GM12878 (cell line): ENCODE results near the gene PRKAR1A. TPM values are rescaled to one million over a fixed set of nuclear protein-coding genes. Genes with fewer than 3 reads are reported as not detected.

Experiments
- ATAC-seq: fragments of 200-7000 bp; cut with Tn5 transposase; 3 replicates; pipeline ENCODE4 v1.9.1; 2020; ENCODE audit warnings: mild to moderate bottlenecking, moderate library complexity
- BruUV-seq: library from RNA; stranded (reverse); fragments of 400-500 nt; replicated peaks from 2 replicates; lab custom pipeline; 2021; lab: Mats Ljungman, UMichigan
- CTCF ChIA-PET: fragments of 300-600 bp; sonication (Branson Sonifier 250); formaldehyde crosslinking; extraction: SDS; loops from one replicate; lab custom pipeline; 2021; ENCODE audit warnings: inconsistent platforms; lab: Yijun Ruan, JAX
- POLR2A ChIA-PET: fragments of 350-600 bp; formaldehyde crosslinking; extraction: SDS; loops from one replicate; lab custom pipeline; 2021; ENCODE audit warnings: inconsistent platforms; lab: Charles Lee
- RAD21 ChIA-PET: fragments of 300-600 bp; sonication (Branson Sonifier 250); formaldehyde crosslinking; loops from one replicate; lab custom pipeline; 2023; ENCODE audit warnings: antibody characterized with exemption; ENCODE audit not compliant: unreplicated experiment; lab: Charles Lee
- SMC1A ChIA-PET: fragments of 300-600 bp; sonication (Branson Sonifier 250); formaldehyde crosslinking; loops from one replicate; lab custom pipeline; 2023; ENCODE audit not compliant: unreplicated experiment, uncharacterized antibody; lab: Charles Lee
- DNase-seq: peaks from one replicate; pipeline ENCODE4 v3.0.0-alpha.2; 2011; ENCODE audit warnings: low read depth, low spot score
- FAIRE-seq: peaks from 3 replicates; lab custom pipeline; 2011; peaks lifted over from hg19 to GRCh38; lab: Jason Lieb, UNC
- H2AFZ ChIP-seq: 2 replicates; pipeline ENCODE4 v1.6.0; 2011; ENCODE audit warnings: low read depth, low read length, control low read depth; ENCODE audit not compliant: control insufficient read depth
- H3K27ac ChIP-seq: 2 replicates; pipeline ENCODE4 v1.5.1; 2011; ENCODE audit warnings: control low read depth; ENCODE audit not compliant: control insufficient read depth, insufficient read depth
- H3K27me3 ChIP-seq, 2 experiments: replicated peaks in 1 of 2; 2 replicates each; pipeline versions ENCODE4 v1.6.0 to v1.6.1; 2011; ENCODE audit warnings: low read length in 1 of 2; ENCODE audit not compliant: control insufficient read depth in 2 of 2, insufficient read depth in 2 of 2
- H3K36me3 ChIP-seq, 2 experiments: 2 replicates each; pipeline ENCODE4 v1.5.1; 2011; ENCODE audit warnings: low read length in 1 of 2; ENCODE audit not compliant: control insufficient read depth in 2 of 2, insufficient read depth in 2 of 2
- H3K4me1 ChIP-seq: 2 replicates; pipeline ENCODE4 v1.6.1; 2011; ENCODE audit warnings: mild to moderate bottlenecking, low read length, moderate library complexity, mixed read lengths; ENCODE audit not compliant: control insufficient read depth, insufficient read depth
- H3K4me2 ChIP-seq: 2 replicates; pipeline ENCODE4 v1.6.0; 2011; ENCODE audit warnings: control low read depth; ENCODE audit not compliant: control insufficient read depth, insufficient read depth
- H3K4me3 ChIP-seq: fragments of 200-600 bp; sonication (generic); 2 replicates; pipeline ENCODE4 v1.5.1; 2016
- H3K79me2 ChIP-seq: 2 replicates; pipeline ENCODE4 v1.6.0; 2011; ENCODE audit warnings: low read length; ENCODE audit not compliant: control insufficient read depth, insufficient read depth
- H3K9ac ChIP-seq: 2 replicates; pipeline ENCODE4 v1.8.0; 2011; ENCODE audit warnings: low read length, control low read depth, mixed read lengths; ENCODE audit not compliant: control insufficient read depth, insufficient read depth
- H3K9me3 ChIP-seq: replicated peaks from 3 replicates; pipeline ENCODE4 v1.5.1; 2011; ENCODE audit warnings: mild to moderate bottlenecking, low read length; ENCODE audit not compliant: control insufficient read depth, insufficient read depth
- H4K20me1 ChIP-seq: 2 replicates; pipeline ENCODE4 v1.6.0; 2011; ENCODE audit not compliant: control insufficient read depth, insufficient read depth
- HCFC1 ChIP-seq: fragments of 150-350 bp; IDR thresholded peaks from 2 replicates; pipeline ENCODE4 v1.6.1; 2014; ENCODE audit warnings: low read length
- NFYB ChIP-seq: IDR thresholded peaks from 2 replicates; pipeline ENCODE4 v1.6.1; 2011; ENCODE audit warnings: low read depth, mild to moderate bottlenecking, low read length, improper control_type of control experiment, moderate library complexity; ENCODE audit not compliant: insufficient read depth
- POLR2A ChIP-seq: IDR thresholded peaks from 2 replicates; pipeline ENCODE4 v1.6.1; 2011; ENCODE audit warnings: low read depth, mild to moderate bottlenecking, low read length
- RELB ChIP-seq: fragments of 450-650 bp; IDR thresholded peaks from 2 replicates; pipeline ENCODE4 v1.6.1; 2017; ENCODE audit warnings: low read depth, mild to moderate bottlenecking, moderate library complexity
- SRF ChIP-seq, 2 experiments: IDR thresholded peaks; 2 replicates each; pipeline ENCODE4 v1.6.1; 2011; ENCODE audit warnings: low read depth in 2 of 2, low read length in 2 of 2, mild to moderate bottlenecking in 1 of 2, moderate library complexity in 1 of 2
- STAT1 ChIP-seq: fragments of 450-650 bp; conservative IDR thresholded peaks from 2 replicates; pipeline ENCODE4 v1.6.1; 2014; ENCODE audit warnings: antibody characterized with exemption, mild to moderate bottlenecking
- STAT3 ChIP-seq: IDR thresholded peaks from 2 replicates; pipeline ENCODE4 v1.6.1; 2011; ENCODE audit warnings: low read depth, low read length, improper control_type of control experiment
- TCF7 ChIP-seq: IDR thresholded peaks from 2 replicates; pipeline ENCODE4 v1.6.1; 2014; ENCODE audit warnings: antibody characterized with exemption, borderline replicate concordance
- ZNF217 ChIP-seq: fragments of 450-650 bp; IDR thresholded peaks from 2 replicates; pipeline ENCODE4 v1.6.1; 2017; ENCODE audit warnings: antibody characterized with exemption, mild to moderate bottlenecking
- WGBS: methylation state at CpG from one replicate; pipeline ENCODE4 v1.1.6; 2016; ENCODE audit warnings: low lambda C conversion rate; ENCODE audit not compliant: insufficient replicate concordance, insufficient coverage; ENCODE audit errors: missing lambda C conversion rate; 5-methylcytosine and 5-hydroxymethylcytosine counted together
- in situ Hi-C: fragments of 300-500 bp; cut with MboI; formaldehyde crosslinking; loops from 9 replicates; pipeline ENCODE4 v1.14.3; 2018; ENCODE audit warnings: mixed read lengths
- intact Hi-C: fragments of 100-400 bp; cut with micrococcal nuclease; formaldehyde crosslinking; loops from one replicate; pipeline ENCODE4 v1.14.2; 2022; ENCODE audit not compliant: unreplicated experiment
- polyA plus RNA-seq, 11 experiments: library from polyadenylated mRNA; depleted of rRNA in 4 of 11; unstranded in 6 of 11; stranded (reverse) in 5 of 11; fragments of >200 nt; fragmentation: Nextera tagmentation in 4 of 11; fragmentation: Illumina TruSeq in 1 of 11; extraction: Ambion mirVana in 4 of 11; extraction: Trizol in 1 of 11; gene quantifications; 1 replicate in 1 of 11; 2 replicates in 10 of 11; pipeline versions ENCODE4 v1.2.1 to v1.2.3, GENCODE V29; 2011 to 2016; ENCODE audit warnings: inconsistent platforms in 2 of 11, missing spikeins in 2 of 11, low read depth in 1 of 11
- total RNA-seq, 4 experiments: library from RNA; depleted of rRNA in 3 of 4; stranded (reverse); fragments of >200 nt in 3 of 4; fragmentation: Illumina TruSeq in 1 of 4; extraction: Trizol in 1 of 4; gene quantifications; 2 replicates each; pipeline versions ENCODE4 v1.2.1 to v1.2.3, GENCODE V29; 2013 to 2021
- TF ChIP-seq, protein P1 (sequence below): fragments of 450-650 bp; IDR thresholded peaks from 2 replicates; pipeline ENCODE4 v1.6.1; 2016; ENCODE audit warnings: mild to moderate bottlenecking

The PRKAR1A gene
- total and polyA plus RNA-seq, 10 of the 15 experiments (the other 5 are each of a cell fraction or from before 2014, with no cell fraction given), result 29.1 to 200 (median 125) TPM

- TF ChIP-seq TCF7, result no peak
- RAD21 ChIA-PET, result no interaction called here
- CTCF ChIA-PET, result no interaction called here
- H3K27ac ChIP-seq, result no peak overlapping the region
- ATAC-seq, result no peak
- no peak overlapping the region for H3K4me3 ChIP-seq
- no TSS peak for BruUV-seq
- intact Hi-C loops (no loop called here), in situ Hi-C loops (no loop called here)
- no peak for FAIRE-seq
- SMC1A ChIA-PET, result no interaction called here
- H3K9ac ChIP-seq, result no peak overlapping the region
- no peaks in the 10 kb centered on the region for H3K79me2 ChIP-seq
- DNase-seq, result no peak
- H2AFZ ChIP-seq, result no peak overlapping the region
- no peaks in the 10 kb centered on the region for H3K27me3 ChIP-seq
- H3K36me3 ChIP-seq, result no peaks in the 10 kb centered on the region
- H3K9me3 ChIP-seq, result no peaks in the 10 kb centered on the region
- no peak overlapping the region for H3K4me2 ChIP-seq
- 11% methylated on average over 4 of the region's 4 CpGs for WGBS
- no peaks in the 10 kb centered on the region for H3K4me1 ChIP-seq
- POLR2A ChIA-PET, result no interaction called here
- no peaks in the 10 kb centered on the region for H4K20me1 ChIP-seq
Measured at GRCh38 chr17:68556551-68556950, 44.3 kb downstream of the PRKAR1A start.

DNA sequence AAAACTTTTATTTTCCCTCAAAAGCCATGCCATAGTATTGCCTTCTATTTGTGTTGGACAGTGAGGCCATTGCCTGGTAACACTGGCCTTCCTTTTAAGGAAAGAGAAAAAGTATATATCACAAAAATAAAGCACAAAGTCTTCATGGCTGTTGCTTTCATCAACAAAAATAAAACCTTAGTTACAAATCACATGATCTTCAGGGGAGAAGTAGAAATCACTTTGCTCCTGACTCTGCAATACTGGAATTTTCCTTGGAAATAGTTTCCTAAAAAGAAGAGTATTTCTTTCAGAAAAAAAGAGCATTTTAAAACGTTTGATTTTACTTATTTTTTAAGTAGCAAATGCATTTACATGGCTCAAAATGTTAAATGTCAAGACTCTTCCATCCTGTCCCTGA lies 47.1 kb downstream of the PRKAR1A start:
- TF ChIP-seq POLR2A, result no peak
- no peak for TF ChIP-seq STAT3
- no peak for TF ChIP-seq HCFC1
- TF ChIP-seq, protein P1, sequence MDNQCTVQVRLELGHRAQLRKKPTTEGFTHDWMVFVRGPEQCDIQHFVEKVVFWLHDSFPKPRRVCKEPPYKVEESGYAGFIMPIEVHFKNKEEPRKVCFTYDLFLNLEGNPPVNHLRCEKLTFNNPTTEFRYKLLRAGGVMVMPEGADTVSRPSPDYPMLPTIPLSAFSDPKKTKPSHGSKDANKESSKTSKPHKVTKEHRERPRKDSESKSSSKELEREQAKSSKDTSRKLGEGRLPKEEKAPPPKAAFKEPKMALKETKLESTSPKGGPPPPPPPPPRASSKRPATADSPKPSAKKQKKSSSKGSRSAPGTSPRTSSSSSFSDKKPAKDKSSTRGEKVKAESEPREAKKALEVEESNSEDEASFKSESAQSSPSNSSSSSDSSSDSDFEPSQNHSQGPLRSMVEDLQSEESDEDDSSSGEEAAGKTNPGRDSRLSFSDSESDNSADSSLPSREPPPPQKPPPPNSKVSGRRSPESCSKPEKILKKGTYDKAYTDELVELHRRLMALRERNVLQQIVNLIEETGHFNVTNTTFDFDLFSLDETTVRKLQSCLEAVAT, result no peak
- no peak for TF ChIP-seq NFYB
- TF ChIP-seq SRF (IDR thresholded peaks at IDR 0.05; ENCODE audit: low read depth in 2 of 2, low read length in 2 of 2), result no peak
- TF ChIP-seq STAT1, result no peak
- no peak for TF ChIP-seq ZNF217
- TF ChIP-seq RELB, result no peak
- no peak overlapping the region for H3K4me3 ChIP-seq
- 0% methylated on average over 1 of the region's 1 CpG for WGBS
- no peaks in the 10 kb centered on the region for H3K27me3 ChIP-seq
- FAIRE-seq, result no peak
- no peaks in the 10 kb centered on the region for H3K79me2 ChIP-seq
- ATAC-seq, result no peak
- RAD21 ChIA-PET, result no interaction called here
- in situ Hi-C loops (no loop called here), intact Hi-C loops (no loop called here)
- no peak overlapping the region for H3K4me2 ChIP-seq
- H3K27ac ChIP-seq, result no peak overlapping the region
- CTCF ChIA-PET, result no interaction called here
- H2AFZ ChIP-seq, result no peak overlapping the region
- no peaks in the 10 kb centered on the region for H4K20me1 ChIP-seq
- no peak overlapping the region for H3K9ac ChIP-seq
- no peaks in the 10 kb centered on the region for H3K9me3 ChIP-seq
- POLR2A ChIA-PET, result no interaction called here
- no peaks in the 10 kb centered on the region for H3K4me1 ChIP-seq
- no TSS peak for BruUV-seq
- SMC1A ChIA-PET, result no interaction called here
- no peak for DNase-seq
- no peaks in the 10 kb centered on the region for H3K36me3 ChIP-seq
